Activated CD4-positive, alpha-beta T cell treated with anti-CD3 and anti-CD28 coated beads, Interleukin-2, Interleukin-6, amounts not matched to agents 100 ng/mL and 50 ng/mL, durations not matched to agents 16 hours and 8 hours (primary cell): Measurements from ENCODE around the gene SLC35F5.
"Not testable (repeated sequence)": the region's sequence is repeated elsewhere in the genome, so short reads cannot be mapped to it uniquely, and the experiment has no call there.

ENCODE experiments used
- DNase-seq: peaks from one replicate; pipeline ENCODE4 v3.0.0-alpha.2; 2020

SLC35F5 gene

DNA sequence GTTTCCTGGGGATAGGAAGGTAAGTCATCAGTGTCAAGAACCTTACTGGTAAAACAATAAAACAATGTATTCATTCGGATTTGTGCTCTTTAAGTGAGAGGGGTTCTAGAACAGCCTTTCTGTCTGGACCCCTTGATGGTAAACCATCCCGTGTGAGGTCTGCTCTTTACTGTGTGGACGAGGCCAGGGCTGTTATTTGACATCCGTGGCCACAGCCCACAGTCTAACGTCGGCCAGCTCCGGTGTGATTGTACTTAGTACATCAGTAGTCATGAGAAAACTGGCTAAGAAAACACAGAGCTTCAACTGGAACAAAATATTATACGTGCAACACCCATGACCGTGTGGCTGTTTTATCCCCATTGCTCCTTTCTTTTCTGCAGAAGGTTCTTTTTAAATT, 62.0 kb downstream of the SLC35F5 start:
- no peak for DNase-seq

DNA sequence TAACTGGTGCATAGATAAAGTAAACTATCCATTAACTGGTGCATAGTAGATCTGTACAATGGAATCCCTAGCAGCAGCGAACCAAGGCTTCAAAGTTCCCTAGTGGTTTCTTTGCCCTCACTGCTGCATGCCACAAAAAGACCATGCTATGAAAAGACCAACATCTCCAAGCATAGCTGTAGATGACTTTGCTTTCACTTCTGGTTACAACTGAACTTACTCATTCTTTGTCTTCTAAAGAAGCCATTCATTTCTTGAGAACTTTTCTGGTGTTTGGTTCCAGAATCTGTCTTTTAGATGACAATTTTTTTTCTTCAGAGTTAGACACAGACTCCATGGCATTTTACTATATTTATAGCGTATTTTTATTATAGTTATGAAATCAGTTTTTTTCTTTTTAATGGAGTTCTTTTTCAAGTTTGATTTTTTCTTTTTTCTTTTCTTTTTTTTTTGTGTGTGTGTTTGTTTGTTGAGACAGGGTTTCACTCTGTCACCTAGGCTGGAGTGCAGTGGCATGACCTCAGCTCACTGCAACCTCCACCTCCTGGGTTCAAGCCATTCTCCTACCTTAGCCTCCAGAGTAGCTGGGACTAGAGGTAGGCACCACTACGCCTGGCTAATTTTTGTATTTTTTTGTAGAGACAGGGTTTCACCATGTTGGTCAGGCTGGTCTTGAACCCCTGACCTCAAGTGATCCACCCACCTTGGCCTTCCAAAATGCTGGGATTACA, 63.6 kb downstream of the SLC35F5 start:
- DNase-seq = peak; percentile 81

DNA sequence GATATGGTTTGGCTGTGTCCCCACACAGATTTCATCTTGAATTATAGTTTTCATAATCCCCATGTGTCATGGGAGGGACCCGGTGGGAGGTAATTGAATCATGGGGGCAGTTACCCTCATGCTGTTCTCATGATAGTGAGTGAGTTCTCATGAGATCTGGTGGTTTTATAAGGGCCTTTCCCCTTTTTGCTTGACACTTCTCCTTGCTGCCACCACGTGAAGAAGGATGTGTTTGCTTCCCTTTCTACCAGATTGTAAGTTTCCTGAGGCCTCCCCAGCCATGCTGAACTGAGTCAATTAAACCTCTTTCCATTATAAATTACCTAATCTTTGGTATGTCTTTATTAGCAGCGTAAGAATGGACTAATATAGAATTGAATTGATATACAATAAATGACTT, 65.6 kb downstream of the SLC35F5 start:
- DNase-seq = not testable (repeated sequence)

DNA sequence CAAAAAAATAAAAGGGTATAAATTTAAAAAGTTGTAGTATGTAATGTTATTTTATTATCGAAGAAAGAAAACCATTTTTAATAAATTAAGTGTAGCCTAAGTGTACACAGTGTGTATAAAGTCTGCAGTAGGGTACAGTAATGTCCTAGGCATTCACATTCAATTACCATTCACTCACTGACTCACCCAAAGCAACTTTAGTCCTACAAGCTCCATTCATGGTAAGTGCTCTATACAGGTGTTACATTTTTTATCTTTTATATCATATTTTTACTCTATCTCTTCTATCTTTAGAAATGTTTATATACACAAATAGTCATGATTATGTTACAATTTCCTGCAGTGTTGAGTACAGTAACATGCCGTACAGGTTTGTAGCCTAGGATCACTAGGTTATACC, 69.9 kb downstream of the SLC35F5 start:
- no peak for DNase-seq

DNA sequence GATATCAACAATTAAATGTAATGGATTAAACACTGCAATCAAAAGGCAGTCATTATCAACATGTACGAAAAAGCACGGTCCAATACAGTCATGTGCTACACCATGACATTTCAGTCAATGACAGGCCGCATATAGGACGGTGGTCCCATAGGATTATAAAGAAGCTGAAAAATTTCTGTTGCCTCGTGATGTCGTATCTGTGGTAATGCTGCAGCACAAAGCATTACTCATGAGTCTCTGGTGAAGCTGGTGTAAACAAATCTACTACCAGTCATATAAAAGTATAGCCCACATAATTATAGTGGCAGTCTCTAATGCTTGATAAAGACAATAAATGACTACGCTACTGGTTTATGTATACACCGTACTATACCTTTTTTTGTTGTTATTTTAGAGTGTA, 71.0 kb downstream of the SLC35F5 start:
- DNase-seq = no peak

DNA sequence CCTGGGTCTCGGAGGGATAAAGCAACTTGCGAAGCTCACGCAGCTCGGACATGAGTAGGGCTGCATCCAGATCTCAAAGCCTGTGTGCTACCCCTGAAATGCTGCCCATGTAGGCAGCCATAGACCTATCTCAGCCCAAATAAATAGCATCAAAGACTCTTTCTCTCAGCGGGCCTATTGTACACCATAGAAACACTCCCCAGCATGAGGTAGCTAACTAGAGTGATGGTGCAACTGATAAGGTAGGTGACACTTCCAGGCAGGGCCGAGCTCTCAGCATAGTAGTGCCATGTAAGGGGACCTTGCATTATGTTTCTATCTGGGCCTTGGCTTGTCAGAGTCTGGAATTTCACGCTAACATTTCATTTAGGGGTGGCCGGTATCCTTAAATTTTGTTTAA, 77.0 kb downstream of the SLC35F5 start:
- DNase-seq = no peak

DNA sequence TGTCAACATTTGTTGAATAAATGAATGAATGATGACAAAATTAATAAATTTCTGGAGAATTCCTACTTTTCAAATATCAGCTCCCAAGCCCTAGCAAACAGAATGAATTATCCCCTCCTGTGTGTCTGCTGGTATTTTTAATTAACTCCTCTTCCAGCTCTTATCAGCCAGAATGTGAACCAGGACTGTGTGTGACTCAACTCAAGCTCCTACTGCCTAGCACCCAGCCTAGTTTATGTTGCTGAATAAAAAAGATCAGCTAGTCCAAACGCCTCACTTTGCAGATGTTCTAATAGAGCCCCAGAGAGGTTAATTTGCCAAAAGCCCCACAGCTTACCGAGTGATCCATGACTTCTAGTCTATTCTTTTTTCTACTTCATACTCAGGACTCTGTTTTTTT, 79.1 kb downstream of the SLC35F5 start:
- no peak for DNase-seq

DNA sequence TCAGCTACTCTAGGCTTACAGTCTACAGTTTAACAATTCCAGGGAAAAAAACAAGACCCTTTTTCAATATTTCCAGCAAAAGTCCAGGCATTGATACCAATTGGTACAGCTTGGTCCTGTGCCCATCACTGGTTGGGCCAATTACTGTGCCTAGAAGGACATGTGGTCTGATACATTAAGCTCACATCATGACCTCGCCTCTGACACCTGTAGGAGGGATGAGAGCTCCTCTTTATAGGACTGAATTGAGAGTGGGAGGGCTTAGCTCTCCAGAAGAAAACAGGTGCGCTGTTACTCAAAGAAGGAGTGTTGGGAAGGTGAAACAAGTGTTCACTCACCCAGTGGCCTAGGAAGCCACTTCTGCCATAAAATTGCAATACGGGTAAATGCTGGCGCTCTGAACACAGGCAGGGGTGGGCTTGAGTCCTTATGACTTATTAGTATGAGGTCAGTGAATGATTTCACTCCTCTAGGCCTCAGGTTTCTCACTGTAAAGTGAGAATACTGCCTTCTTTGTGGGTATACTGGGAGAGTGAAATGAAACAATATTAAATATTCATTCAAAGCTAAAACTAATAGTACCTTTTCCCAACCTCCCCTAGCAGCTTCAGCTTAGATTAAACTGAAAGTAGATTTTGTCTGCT, 79.7 kb downstream of the SLC35F5 start:
- no peak for DNase-seq

DNA sequence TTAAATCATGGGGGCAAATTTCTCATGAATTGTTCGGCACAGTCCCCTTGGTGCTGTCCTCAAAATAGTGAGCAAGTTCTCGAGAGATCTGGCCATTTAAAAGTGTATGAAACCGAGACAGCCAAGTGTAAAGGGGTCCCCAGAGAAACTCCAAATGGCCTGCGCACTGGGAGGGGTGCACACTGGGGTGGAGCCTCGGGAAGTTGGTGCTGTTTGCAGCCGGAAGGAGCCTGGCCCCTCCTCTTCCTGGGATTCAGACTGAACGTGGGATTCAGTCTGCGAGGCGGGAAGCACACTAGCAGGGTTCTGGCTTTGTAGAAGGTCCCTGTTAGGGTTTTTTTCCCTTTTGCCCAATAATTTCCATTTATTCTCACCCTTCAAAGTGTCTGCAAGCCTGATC, 80.6 kb downstream of the SLC35F5 start:
- no peak for DNase-seq

DNA sequence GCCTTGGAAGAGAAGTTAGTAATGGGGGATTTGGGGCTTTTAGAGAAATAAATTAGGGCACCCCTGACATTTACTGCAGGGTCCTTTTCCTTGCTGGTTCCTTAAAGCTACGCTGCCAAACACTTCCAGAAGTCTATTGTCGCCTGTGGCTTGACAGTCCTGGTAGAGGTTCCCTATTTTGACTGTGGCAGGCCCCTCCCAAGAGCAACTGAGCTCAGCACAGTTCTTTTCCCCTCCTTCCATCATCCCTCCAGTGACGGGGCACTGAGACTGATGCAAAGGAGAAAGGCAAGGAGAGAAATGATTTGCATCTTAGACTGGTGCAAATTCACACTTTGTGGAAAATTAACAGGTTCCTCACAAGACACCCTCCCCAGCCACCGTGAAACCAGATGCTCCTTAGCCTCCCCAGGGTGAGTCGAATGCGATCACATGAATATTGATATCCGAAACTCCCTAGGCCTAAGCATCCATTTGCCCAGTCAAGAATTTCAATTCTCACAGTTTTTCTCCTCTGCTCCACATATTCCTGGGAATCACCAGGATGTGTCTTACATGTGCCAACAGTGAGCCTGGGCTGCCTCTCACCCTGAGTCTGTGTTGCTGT, 84.0 kb downstream of the SLC35F5 start:
- no peak for DNase-seq

DNA sequence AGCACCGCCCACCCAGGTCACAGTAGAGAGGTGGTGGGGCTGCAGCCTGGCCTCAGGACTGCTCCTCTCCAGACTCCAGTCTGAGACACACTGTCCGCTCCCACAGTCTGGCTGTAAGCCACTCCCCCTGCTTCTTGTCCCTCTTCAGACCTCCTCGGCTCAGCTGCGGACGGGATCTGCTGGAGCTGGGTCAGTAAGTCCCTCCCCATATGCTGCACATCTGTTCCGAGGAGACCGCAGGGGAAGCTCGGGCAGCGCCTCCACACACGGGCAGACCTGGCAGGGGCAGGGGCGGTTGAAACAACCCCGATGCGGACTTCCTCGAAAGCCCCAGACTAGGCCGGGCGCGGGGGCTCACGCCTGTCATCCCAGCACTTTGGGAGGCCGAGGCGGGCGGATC, 87.4 kb downstream of the SLC35F5 start:
- DNase-seq = not testable (repeated sequence)

DNA sequence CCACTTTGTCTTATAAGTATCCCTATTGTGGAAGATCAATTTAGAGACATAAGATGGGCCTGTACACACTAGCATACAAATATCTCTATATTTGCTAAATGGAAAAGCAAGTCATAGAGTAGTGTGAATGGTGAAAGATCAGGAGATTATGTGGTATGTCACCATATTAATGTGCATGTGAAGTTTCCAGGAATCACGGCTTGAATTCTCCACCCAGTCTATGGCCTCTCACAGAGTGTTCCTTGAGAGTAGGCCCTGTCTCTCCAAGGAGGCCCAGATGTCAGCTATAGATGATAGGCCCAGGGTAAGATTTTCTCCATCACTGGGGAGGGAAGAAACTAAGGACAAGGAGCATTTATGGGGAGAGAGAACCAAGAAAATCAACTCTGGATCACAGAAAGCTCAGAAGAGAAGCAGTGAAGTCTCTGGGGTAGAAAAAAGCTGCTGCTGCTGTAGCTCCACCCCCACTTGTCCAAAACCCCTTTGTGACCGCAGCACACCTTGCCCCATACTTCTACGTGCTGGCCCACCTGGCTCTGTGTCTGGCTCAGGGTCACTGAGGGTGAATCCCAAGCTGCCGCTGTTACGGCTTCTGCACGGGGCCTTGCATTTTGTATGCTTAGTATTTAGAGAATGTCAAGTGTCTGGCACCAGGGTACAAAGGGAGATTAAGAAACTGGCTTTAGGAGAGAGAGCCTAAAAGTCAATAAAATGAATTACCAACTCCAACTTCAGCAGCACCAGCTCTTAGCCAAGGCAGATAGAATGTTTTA, 91.5 kb downstream of the SLC35F5 start:
- DNase-seq = not testable (repeated sequence)

DNA sequence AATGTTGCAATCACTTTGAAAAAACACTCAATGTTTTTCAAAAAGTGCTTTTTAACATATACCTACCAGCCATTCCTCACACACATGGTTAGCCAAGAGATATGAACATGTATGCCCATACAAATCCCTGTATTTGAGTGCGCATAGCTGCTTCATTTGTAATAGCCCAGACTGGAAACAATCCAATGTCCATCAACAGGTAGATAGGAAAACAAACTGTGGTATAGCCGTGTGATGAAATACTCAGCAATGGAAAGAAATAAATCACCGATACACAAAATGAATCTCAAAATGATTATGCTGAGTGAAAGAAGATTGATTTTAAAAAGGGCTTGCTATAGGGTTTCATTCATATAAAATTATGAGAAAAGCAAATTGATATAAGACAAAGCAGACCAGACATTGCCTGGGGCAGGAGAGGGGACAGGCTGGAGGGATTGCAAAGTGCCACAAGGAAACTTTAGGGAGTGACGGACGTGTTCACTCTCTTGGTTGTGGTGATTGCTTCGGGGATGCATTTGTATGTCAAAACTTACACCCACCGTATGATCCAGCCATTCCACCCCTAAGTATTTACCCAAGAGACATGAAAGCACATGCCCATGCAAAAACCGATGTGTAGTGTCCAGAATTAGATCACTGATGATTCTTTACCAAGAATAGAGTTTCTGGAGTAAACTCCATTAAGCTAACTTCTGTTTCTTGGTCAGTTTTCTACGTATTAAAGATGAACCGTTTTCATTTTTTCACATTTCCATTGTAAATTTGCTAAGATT, 93.0 kb downstream of the SLC35F5 start:
- not testable (repeated sequence) for DNase-seq
